Measurements from ENCODE around the gene UCP1.
"Not testable (repeated sequence)": the region's sequence is repeated elsewhere in the genome, so short reads cannot be mapped to it uniquely, and the experiment has no call there.

Gene UCP1

GRCh38 chr4:140529434-140529833 is 39.3 kb downstream of the UCP1 start:
- no peak for DNase-seq

- DNase-seq = peak; percentile 98 to 99
Measured at GRCh38 chr4:140523857-140524742, 44.7 kb downstream of the UCP1 start, which contains the start of gene ELMOD2. Gene ELMOD2 (plus strand): TSS chr4:140524168. CDS start chr4:140525429, 1,261 bp downstream.

- no peak for DNase-seq
Measured at GRCh38 chr4:140523370-140523856, 45.3 kb downstream of the UCP1 start.

GRCh38 chr4:140515423-140515822 is 53.3 kb downstream of the UCP1 start:
- no peak for DNase-seq

GRCh38 chr4:140513765-140514164 is 55.0 kb downstream of the UCP1 start:
- not testable (repeated sequence) for DNase-seq

All from hippocampal formation (tissue), 2 donors.